KOPT-K1 (cell line): ENCODE data around the gene TRPV3.

Source experiments
- H3K27ac ChIP-seq: fragments of 200-600 bp; sonication (generic); 2 replicates; pipeline ENCODE4 v1.5.1; 2016; ENCODE audit warnings: antibody characterized with exemption, mild to moderate bottlenecking, low read depth, low read length; ENCODE audit not compliant: poor library complexity, severe bottlenecking
- H3K36me3 ChIP-seq: fragments of 200-600 bp; sonication (generic); 2 replicates; pipeline ENCODE4 v1.5.1; 2017; ENCODE audit warnings: antibody characterized with exemption, mild to moderate bottlenecking, low read length, moderate library complexity; ENCODE audit not compliant: insufficient read depth
- H3K9me3 ChIP-seq: fragments of 200-600 bp; sonication (generic); 2 replicates; pipeline ENCODE4 v1.5.1; 2017; ENCODE audit warnings: antibody characterized with exemption, low read length, mild to moderate bottlenecking; ENCODE audit not compliant: insufficient read depth, poor library complexity, severe bottlenecking

The TRPV3 gene

GRCh38 chr17:3559270-3559645 is 1.6 kb upstream of the TRPV3 start:
- Histone ChIP-seq H3K9me3 (no peaks in the 10 kb centered on the region), H3K27ac (no peak overlapping the region), H3K36me3 (no peaks in the 10 kb centered on the region)

GRCh38 chr17:3558603-3559269 is 1.1 kb upstream of the TRPV3 start:
- no peaks in the 10 kb centered on the region for H3K36me3 ChIP-seq
- no peaks in the 10 kb centered on the region for H3K9me3 ChIP-seq
- no peak overlapping the region for H3K27ac ChIP-seq

- Histone ChIP-seq H3K27ac (no peak overlapping the region), H3K36me3 (no peaks in the 10 kb centered on the region)
These were observed 470 bp downstream of the TRPV3 start for GRCh38 chr17:3556916-3557767.

GRCh38 chr17:3556239-3556915 is 1.2 kb downstream of the TRPV3 start:
- no peaks in the 10 kb centered on the region for H3K36me3 ChIP-seq
- no peak overlapping the region for H3K27ac ChIP-seq
- no peaks in the 10 kb centered on the region for H3K9me3 ChIP-seq

More at GRCh38 chr17:3556916-3557767, 470 bp downstream of the TRPV3 start:
- no peaks in the 10 kb centered on the region for H3K9me3 ChIP-seq

- Histone ChIP-seq H3K9me3 (no peaks in the 10 kb centered on the region), H3K36me3 (no peaks in the 10 kb centered on the region), H3K27ac (no peak overlapping the region)
These were observed 2.3 kb downstream of the TRPV3 start for GRCh38 chr17:3555189-3555796.

- Histone ChIP-seq H3K27ac (no peak overlapping the region), H3K9me3 (no peaks in the 10 kb centered on the region), H3K36me3 (no peaks in the 10 kb centered on the region)
These were observed 3.2 kb downstream of the TRPV3 start for GRCh38 chr17:3554440-3554839.

- Histone ChIP-seq H3K27ac (no peak overlapping the region), H3K36me3 (no peaks in the 10 kb centered on the region), H3K9me3 (no peaks in the 10 kb centered on the region)
These were observed 3.9 kb downstream of the TRPV3 start for GRCh38 chr17:3553419-3554401.

GRCh38 chr17:3552916-3553315 is 4.7 kb downstream of the TRPV3 start:
- no peaks in the 10 kb centered on the region for H3K36me3 ChIP-seq
- no peaks in the 10 kb centered on the region for H3K9me3 ChIP-seq
- H3K27ac ChIP-seq = no peak overlapping the region

- no peaks in the 10 kb centered on the region for H3K9me3 ChIP-seq
- H3K36me3 ChIP-seq = no peaks in the 10 kb centered on the region
- no peak overlapping the region for H3K27ac ChIP-seq
These were observed 6.4 kb downstream of the TRPV3 start for GRCh38 chr17:3551189-3551588.

- H3K9me3 ChIP-seq = no peaks in the 10 kb centered on the region
- no peak overlapping the region for H3K27ac ChIP-seq
- H3K36me3 ChIP-seq = no peaks in the 10 kb centered on the region
These were observed 7.9 kb downstream of the TRPV3 start for GRCh38 chr17:3549610-3550162.

GRCh38 chr17:3547628-3548027 is 10.0 kb downstream of the TRPV3 start:
- Histone ChIP-seq H3K9me3 (no peaks in the 10 kb centered on the region), H3K27ac (no peak overlapping the region), H3K36me3 (no peaks in the 10 kb centered on the region)

GRCh38 chr17:3546997-3547396 is 10.6 kb downstream of the TRPV3 start:
- Histone ChIP-seq H3K9me3 (no peaks in the 10 kb centered on the region), H3K36me3 (no peaks in the 10 kb centered on the region), H3K27ac (no peak overlapping the region)

GRCh38 chr17:3546521-3546920 is 11.1 kb downstream of the TRPV3 start:
- Histone ChIP-seq H3K9me3 (no peaks in the 10 kb centered on the region), H3K36me3 (no peaks in the 10 kb centered on the region), H3K27ac (no peak overlapping the region)

- no peaks in the 10 kb centered on the region for H3K9me3 ChIP-seq
- H3K36me3 ChIP-seq = no peaks in the 10 kb centered on the region
- H3K27ac ChIP-seq = no peak overlapping the region
These were observed 12.5 kb downstream of the TRPV3 start for GRCh38 chr17:3545151-3545550.
